ENCODE results near the gene ACVR1B. TPM values are rescaled to one million over a fixed set of nuclear protein-coding genes. Genes with fewer than 3 reads are reported as not detected.

The ACVR1B gene
- total and polyA plus RNA-seq, 4 donors = 4.0 to 21.9 (median 12.0) TPM

GRCh38 chr12:52035926-52036325 lies 84.4 kb downstream of the ACVR1B start:
- Histone ChIP-seq H3K27ac (ENCODE audit: low read depth in 1 of 2, low read length in 2 of 2) (peak overlapping the region; percentile 61 to 64), H3K36me3 (ENCODE audit: control insufficient read depth in 4 of 4, insufficient read depth in 3 of 4, low read depth in 1 of 4, low read length in 3 of 4) (no peaks in the 10 kb centered on the region), H3K9me3 (ENCODE audit: control insufficient read depth in 4 of 4, low read length in 3 of 4) (no peaks in the 10 kb centered on the region), H3K4me3 (ENCODE audit: low read depth in 1 of 3, low read length in 3 of 3) (no peak overlapping the region), H3K4me1 (ENCODE audit: control insufficient read depth in 4 of 4, insufficient read depth in 4 of 4, low read length in 3 of 4) (peaks cover 0 to 12% (median 7%) of the 10 kb centered on the region in 4 donors), H3K9ac (ENCODE audit: low read depth in 1 of 2, low read length in 2 of 2) (peak overlapping the region in 1 of 2 donors; percentile 65), H3K27me3 (ENCODE audit: control insufficient read depth in 4 of 4, insufficient read depth in 4 of 4, low read length in 3 of 4) (no peaks in the 10 kb centered on the region)
- WGBS = 95% methylated on average over 2 of the region's 2 CpGs
- no peak for DNase-seq (ENCODE audit: low spot score)
- TF ChIP-seq EGR1 (IDR thresholded peaks at IDR 0.05; ENCODE audit: low read depth in 2 of 2) (no peak), HNF4G (IDR thresholded peaks at IDR 0.05) (no peak), TAF1 (conservative IDR thresholded peaks at IDR 0.05) (no peak), FOXA2 (IDR thresholded peaks at IDR 0.05) (no peak), REST (IDR thresholded peaks at IDR 0.05) (no peak), SP1 (IDR thresholded peaks at IDR 0.05) (no peak), NR2F2 (IDR thresholded peaks at IDR 0.05) (no peak), HNF4A (conservative IDR thresholded peaks at IDR 0.05) (no peak), YY1 (IDR thresholded peaks at IDR 0.05) (no peak), MAX (IDR thresholded peaks at IDR 0.05) (no peak), JUND (IDR thresholded peaks at IDR 0.05) (no peak), ZBTB33 (IDR thresholded peaks at IDR 0.05) (no peak), CTCF (IDR thresholded peaks at IDR 0.05; ENCODE audit: low read depth, low read length, missing input control) (no peak), ATF3 (IDR thresholded peaks at IDR 0.05) (no peak), GABPA (IDR thresholded peaks at IDR 0.05 in 1 of 2, conservative IDR thresholded peaks at IDR 0.05 in 1 of 2) (no peak), RXRA (IDR thresholded peaks at IDR 0.05) (no peak), FOXA1 (IDR thresholded peaks at IDR 0.05) (no peak), RAD21 (IDR thresholded peaks at IDR 0.05) (no peak)

All from liver (tissue), 9 donors.